K562 (cell line): ENCODE data around the gene ANXA3. TPM values are rescaled to one million over a fixed set of nuclear protein-coding genes. Genes with fewer than 3 reads are reported as not detected.
A peak's percentile ranks its signal among the peaks of the same experiment; 100 is the strongest.

ENCODE experiments used
- CBFA2T3 ChIP-seq: fragments of 450-650 bp; IDR thresholded peaks from 2 replicates; pipeline ENCODE4 v1.6.1; 2017
- ELF2 ChIP-seq: fragments of 250-450 bp; sonication (Bioruptor Pico); IDR thresholded peaks from 2 replicates; pipeline ENCODE4 v1.5.0; 2021; ENCODE audit warnings: mild to moderate bottlenecking
- PCBP1 ChIP-seq: fragments of 200-400 bp; formaldehyde crosslinking; IDR thresholded peaks from 2 replicates; pipeline ENCODE4 v1.6.1; 2018; ENCODE audit warnings: mild to moderate bottlenecking, low read depth, low read length; ENCODE audit not compliant: poor library complexity, severe bottlenecking
- polyA plus RNA-seq, 8 experiments: library from polyadenylated mRNA; depleted of rRNA in 4 of 8; stranded (reverse) in 5 of 8; unstranded in 3 of 8; fragments of >200 nt; fragmentation: Nextera tagmentation in 2 of 8; fragmentation: Illumina TruSeq in 1 of 8; extraction: Ambion mirVana in 2 of 8; extraction: Trizol in 1 of 8; gene quantifications; 2 replicates each; pipeline versions ENCODE4 v1.2.1 to v1.2.3, GENCODE V29; 2011 to 2014; ENCODE audit warnings: inconsistent platforms in 1 of 8, missing spikeins in 1 of 8
- total RNA-seq, 7 experiments: library from RNA; depleted of rRNA in 6 of 7; stranded (reverse); fragments of >200 nt in 6 of 7; fragmentation: Illumina TruSeq in 2 of 7; extraction: Trizol in 2 of 7; gene quantifications; 2 replicates each; pipeline versions ENCODE4 v1.2.1 to v1.2.3, GENCODE V29; 2011 to 2021; ENCODE audit warnings: low replicate concordance in 1 of 7
- TF ChIP-seq, protein P1 (sequence below), 2 experiments: fragments of 450-650 bp in 1 of 2; sonication (generic) in 1 of 2; formaldehyde crosslinking; conservative IDR thresholded peaks; 2 replicates each; pipeline versions ENCODE4 v1.4.0 to v1.8.1; 2020 to 2022; ENCODE audit warnings: mild to moderate bottlenecking in 1 of 2, missing genetic modification reagents in 1 of 2
- TF ChIP-seq, protein P2 (sequence below): sonication (generic); IDR thresholded peaks from 2 replicates; pipeline ENCODE4 v1.6.1; 2016

ANXA3 gene
- total and polyA plus RNA-seq, 9 of the 15 experiments (the other 6 are each of a cell fraction or from before 2014, with no cell fraction given) = 6.3 to 15.5 (median 9.8) TPM

DNA sequence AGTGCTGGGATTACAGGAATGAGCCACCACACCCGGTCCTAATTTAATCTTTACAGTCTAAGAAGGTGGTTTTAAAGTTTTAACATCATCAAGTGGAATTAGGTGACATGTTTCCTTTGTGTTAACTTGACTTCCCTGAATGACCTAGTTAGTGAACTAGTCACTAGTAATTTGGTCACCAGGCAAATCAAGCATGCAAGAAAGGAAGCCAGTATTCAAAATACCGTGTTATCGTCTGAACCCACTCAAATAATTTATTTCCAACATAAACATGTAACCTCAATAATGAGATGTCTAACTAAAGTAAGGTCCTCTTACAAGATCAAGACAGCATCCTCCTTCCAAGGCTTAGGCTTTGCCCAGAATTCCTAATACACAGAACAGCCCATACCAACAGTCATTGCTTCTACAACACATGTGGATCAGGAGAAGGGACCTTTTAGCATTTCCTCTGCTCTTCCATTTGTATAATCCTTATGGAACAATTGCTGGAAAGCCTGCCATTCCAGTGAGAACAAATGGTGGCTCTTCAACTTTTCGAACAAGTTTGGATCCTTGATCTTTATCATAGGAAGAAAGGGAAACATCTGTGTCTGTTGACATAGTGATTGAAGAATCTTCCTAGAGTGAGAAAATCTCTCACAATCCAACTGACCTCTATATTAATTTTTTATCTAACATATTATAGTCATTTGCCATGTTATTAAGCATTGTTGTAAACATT lies 97.2 kb downstream of the ANXA3 start (continued):
- TF ChIP-seq, protein P1, sequence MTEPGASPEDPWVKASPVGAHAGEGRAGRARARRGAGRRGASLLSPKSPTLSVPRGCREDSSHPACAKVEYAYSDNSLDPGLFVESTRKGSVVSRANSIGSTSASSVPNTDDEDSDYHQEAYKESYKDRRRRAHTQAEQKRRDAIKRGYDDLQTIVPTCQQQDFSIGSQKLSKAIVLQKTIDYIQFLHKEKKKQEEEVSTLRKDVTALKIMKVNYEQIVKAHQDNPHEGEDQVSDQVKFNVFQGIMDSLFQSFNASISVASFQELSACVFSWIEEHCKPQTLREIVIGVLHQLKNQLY (CRISPR knock-in tag; conservative IDR thresholded peaks at IDR 0.05) = no peak
- TF ChIP-seq, protein P2, sequence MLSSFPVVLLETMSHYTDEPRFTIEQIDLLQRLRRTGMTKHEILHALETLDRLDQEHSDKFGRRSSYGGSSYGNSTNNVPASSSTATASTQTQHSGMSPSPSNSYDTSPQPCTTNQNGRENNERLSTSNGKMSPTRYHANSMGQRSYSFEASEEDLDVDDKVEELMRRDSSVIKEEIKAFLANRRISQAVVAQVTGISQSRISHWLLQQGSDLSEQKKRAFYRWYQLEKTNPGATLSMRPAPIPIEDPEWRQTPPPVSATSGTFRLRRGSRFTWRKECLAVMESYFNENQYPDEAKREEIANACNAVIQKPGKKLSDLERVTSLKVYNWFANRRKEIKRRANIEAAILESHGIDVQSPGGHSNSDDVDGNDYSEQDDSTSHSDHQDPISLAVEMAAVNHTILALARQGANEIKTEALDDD = peak; percentile 98
- TF ChIP-seq PCBP1 (no peak), CBFA2T3 (no peak), ELF2 (CRISPR knock-in tag) (0 out of 2 replicates have a peak, but pooled peaks have one; percentile 54)
- TF ChIP-seq, all 486 proteins: peak for 8
